ENCODE data around the gene MCOLN1. TPM values are rescaled to one million over a fixed set of nuclear protein-coding genes. Genes with fewer than 3 reads are reported as not detected.

Gene MCOLN1
- total RNA-seq, 1 experiment from 2014 or later = 15.7 TPM

- no peak overlapping the region for H4K5ac ChIP-seq (ENCODE audit: insufficient read length, low read depth, low read length)
- H2BK15ac ChIP-seq (ENCODE audit: low read depth, low read length) = no peak overlapping the region
- Mint-ChIP-seq H3K36me3 (ENCODE audit: insufficient read depth in 1 of 3, low read depth in 3 of 3) (no peaks in the 10 kb centered on the region), H3K4me1 (peaks cover 18 to 28% of the 10 kb centered on the region in 2 experiments), H3K27me3 (ENCODE audit: low read depth) (peaks cover 49% of the 10 kb centered on the region), H3K27ac (no peak overlapping the region), H3K4me3 (no peak overlapping the region), H3K9me3 (peaks cover 0 to 3% of the 10 kb centered on the region in 2 experiments; a peak in 1 of 5 replicates)
- no peaks in the 10 kb centered on the region for H3K79me1 ChIP-seq (ENCODE audit: insufficient read depth, low read depth, low read length, poor library complexity, severe bottlenecking)
- no CpG with 5 or more reads among the region's 6 CpGs for WGBS (ENCODE audit: extremely low coverage, insufficient read length, low lambda C conversion rate)
- H4K91ac ChIP-seq (ENCODE audit: insufficient read length, low read depth, low read length) = no peak overlapping the region
- H3K4ac ChIP-seq (ENCODE audit: low read depth, low read length) = no peak overlapping the region
- H2BK120ac ChIP-seq (ENCODE audit: low read depth, low read length, poor library complexity, severe bottlenecking) = no peak overlapping the region
- no peak for DNase-seq
- H2BK12ac ChIP-seq (ENCODE audit: insufficient read length, low read depth, low read length) = no peak overlapping the region
- no peak overlapping the region for H4K8ac ChIP-seq (replicated peaks; ENCODE audit: insufficient read length, low read depth, low read length)
- H3K18ac ChIP-seq (ENCODE audit: insufficient read length, low read depth, low read length) = no peak overlapping the region
- H3K14ac ChIP-seq (ENCODE audit: insufficient read depth, low read length) = no peak overlapping the region
- H3K23ac ChIP-seq (ENCODE audit: insufficient read length, low read depth, low read length) = no peak overlapping the region
- H3K79me2 ChIP-seq (ENCODE audit: insufficient read depth, low read length) = no peaks in the 10 kb centered on the region
- no peak overlapping the region for H2AFZ ChIP-seq (ENCODE audit: low read length)
- no peak overlapping the region for H3K4me2 ChIP-seq (ENCODE audit: insufficient read depth, insufficient read length, low read length)
- no peak overlapping the region for H2AK5ac ChIP-seq (ENCODE audit: insufficient read length, low read length)
- H3T11ph ChIP-seq (ENCODE audit: low read length) = no peak overlapping the region
- H3K4me1 ChIP-seq (ENCODE audit: insufficient read depth, low read length) = no peaks in the 10 kb centered on the region; the same call in 1 of the 2 replicates
- no peaks in the 10 kb centered on the region for H4K20me1 ChIP-seq (ENCODE audit: control insufficient read depth, insufficient read depth, insufficient read length)
- H2BK5ac ChIP-seq (ENCODE audit: insufficient read length, low read length) = no peak overlapping the region
- no peak overlapping the region for H3K9ac ChIP-seq (ENCODE audit: extremely low read depth, insufficient read length, low read length)
- no peak overlapping the region for H3K56ac ChIP-seq (ENCODE audit: insufficient read length, low read depth, low read length)
- H3K27me3 ChIP-seq (ENCODE audit: insufficient read depth, low read length) = peaks cover 3% of the 10 kb centered on the region; the same call in 1 of the 2 replicates
- H3K9me3 ChIP-seq (ENCODE audit: control insufficient read depth, low read depth, low read length) = no peaks in the 10 kb centered on the region
- H3K23me2 ChIP-seq (ENCODE audit: insufficient read length, low read depth, low read length, poor library complexity, severe bottlenecking) = peaks cover 10% of the 10 kb centered on the region
- TF ChIP-seq, protein P1, sequence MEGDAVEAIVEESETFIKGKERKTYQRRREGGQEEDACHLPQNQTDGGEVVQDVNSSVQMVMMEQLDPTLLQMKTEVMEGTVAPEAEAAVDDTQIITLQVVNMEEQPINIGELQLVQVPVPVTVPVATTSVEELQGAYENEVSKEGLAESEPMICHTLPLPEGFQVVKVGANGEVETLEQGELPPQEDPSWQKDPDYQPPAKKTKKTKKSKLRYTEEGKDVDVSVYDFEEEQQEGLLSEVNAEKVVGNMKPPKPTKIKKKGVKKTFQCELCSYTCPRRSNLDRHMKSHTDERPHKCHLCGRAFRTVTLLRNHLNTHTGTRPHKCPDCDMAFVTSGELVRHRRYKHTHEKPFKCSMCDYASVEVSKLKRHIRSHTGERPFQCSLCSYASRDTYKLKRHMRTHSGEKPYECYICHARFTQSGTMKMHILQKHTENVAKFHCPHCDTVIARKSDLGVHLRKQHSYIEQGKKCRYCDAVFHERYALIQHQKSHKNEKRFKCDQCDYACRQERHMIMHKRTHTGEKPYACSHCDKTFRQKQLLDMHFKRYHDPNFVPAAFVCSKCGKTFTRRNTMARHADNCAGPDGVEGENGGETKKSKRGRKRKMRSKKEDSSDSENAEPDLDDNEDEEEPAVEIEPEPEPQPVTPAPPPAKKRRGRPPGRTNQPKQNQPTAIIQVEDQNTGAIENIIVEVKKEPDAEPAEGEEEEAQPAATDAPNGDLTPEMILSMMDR (conservative IDR thresholded peaks at IDR 0.05) = no peak
- no peak overlapping the region for H2BK20ac ChIP-seq (ENCODE audit: low read depth, low read length, poor library complexity, severe bottlenecking)
- no peak overlapping the region for H3K27ac ChIP-seq (ENCODE audit: insufficient read length, low read depth, low read length)
Observed at GRCh38 chr19:7504684-7505083, 17.7 kb upstream of the MCOLN1 start.

Data from H9 (cell line).